ENCODE measurements around the gene PARP3.

Gene PARP3

GRCh38 chr3:51980253-51980652 lies 38.1 kb downstream of the PARP3 start:
- POLR2A ChIA-PET: no interaction called here
- H3K27me3 ChIP-seq (replicated peaks in 2 of 5; ENCODE audit: control insufficient read depth in 4 of 5, insufficient read depth in 5 of 5, low read length in 4 of 5): no peaks in the 10 kb centered on the region
- DNase-seq: no peak
- peaks cover 7 to 50% (median 32%) of the 10 kb centered on the region in 4 experiments for H3K4me1 ChIP-seq (ENCODE audit: control extremely low read depth in 1 of 4, control insufficient read depth in 4 of 4, insufficient read depth in 4 of 4, low read length in 3 of 4)
- H3K4me3 ChIP-seq (ENCODE audit: control insufficient read depth in 1 of 7, extremely low read depth in 1 of 7, insufficient read depth in 4 of 7, low read depth in 2 of 7, low read length in 6 of 7): no peak overlapping the region
- no peaks in the 10 kb centered on the region for H3K9me3 ChIP-seq (ENCODE audit: control extremely low read depth in 1 of 5, control insufficient read depth in 4 of 5, insufficient read depth in 2 of 5, low read depth in 1 of 5, low read length in 4 of 5)
- CTCF ChIA-PET: interaction anchor here (1.1 to 5.6 kb wide), 3 partner anchors 10 to 39 kb away, joined by 3 to 52 read pairs (median 4); partner anchors contain the start of genes RPL29 and RRP9
- H3K27ac ChIP-seq (ENCODE audit: insufficient read depth in 1 of 2, low read depth in 1 of 2, low read length in 2 of 2, poor library complexity in 1 of 2, severe bottlenecking in 2 of 2): peak overlapping the region in 1 of 2 experiments; percentile 37
- WGBS (ENCODE audit: insufficient coverage): 97% methylated on average over 7 of the region's 10 CpGs
- H3K36me3 ChIP-seq (ENCODE audit: control insufficient read depth in 4 of 4, insufficient read depth in 4 of 4, low read length in 3 of 4): peaks cover 0 to 11% (median 2%) of the 10 kb centered on the region in 4 experiments

DNA sequence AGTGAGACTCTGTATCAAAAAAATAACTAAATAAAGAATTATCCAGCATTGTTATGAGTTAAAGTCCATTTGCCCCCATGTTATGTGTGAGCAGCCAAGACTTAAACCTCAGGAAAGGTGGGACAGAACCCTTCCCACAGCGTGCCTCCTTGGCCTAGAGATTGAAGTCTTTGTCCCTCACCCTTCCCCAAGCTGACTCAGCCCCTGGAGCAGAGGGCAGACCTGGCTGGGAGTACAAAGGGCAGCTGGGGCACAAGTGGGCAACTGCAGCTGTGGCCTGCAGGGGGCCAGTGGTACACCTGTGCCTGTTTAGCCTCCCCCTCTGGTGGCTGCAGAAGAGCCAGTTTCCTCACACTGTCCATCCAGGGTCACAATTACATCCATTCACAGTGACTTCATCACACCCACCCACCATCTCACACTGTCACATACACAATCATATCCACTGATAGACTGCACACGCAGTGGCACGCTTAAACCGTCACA lies 40.2 kb downstream of the PARP3 start:
- Histone ChIP-seq H3K9me3 (ENCODE audit: control extremely low read depth in 1 of 5, control insufficient read depth in 4 of 5, insufficient read depth in 2 of 5, low read depth in 1 of 5, low read length in 4 of 5) (no peaks in the 10 kb centered on the region), H3K4me3 (ENCODE audit: control insufficient read depth in 1 of 7, extremely low read depth in 1 of 7, insufficient read depth in 4 of 7, low read depth in 2 of 7, low read length in 6 of 7) (peak overlapping the region; percentile 59 to 82 (median 71)), H3K27ac (ENCODE audit: insufficient read depth in 1 of 2, low read depth in 1 of 2, low read length in 2 of 2, poor library complexity in 1 of 2, severe bottlenecking in 2 of 2) (peak overlapping the region in 1 of 2 experiments; percentile 79), H3K4me1 (ENCODE audit: control extremely low read depth in 1 of 4, control insufficient read depth in 4 of 4, insufficient read depth in 4 of 4, low read length in 3 of 4) (peaks cover 4 to 31% (median 23%) of the 10 kb centered on the region in 4 experiments), H3K27me3 (replicated peaks in 2 of 5; ENCODE audit: control insufficient read depth in 4 of 5, insufficient read depth in 5 of 5, low read length in 4 of 5) (no peaks in the 10 kb centered on the region), H3K36me3 (ENCODE audit: control insufficient read depth in 4 of 4, insufficient read depth in 4 of 4, low read length in 3 of 4) (peaks cover 0 to 11% (median 4%) of the 10 kb centered on the region in 4 experiments)
- whole genome bisulfite sequencing (ENCODE audit: insufficient coverage): 3% methylated on average over 4 of the region's 4 CpGs
- peak; percentile 45 to 64 (median 48) for DNase-seq
- ChIA-PET POLR2A (interaction anchor here (0.6 to 0.8 kb wide), 2 partner anchors 8 to 9 kb away, joined by 4 to 5 read pairs; partner anchors contain the start of gene ABHD14B), CTCF (interaction anchor here (0.7 to 5.6 kb wide), 11 partner anchors 9 to 161 kb away, joined by 3 to 52 read pairs (median 4); partner anchors contain the start of genes ABHD14B, GPR62, PARP3 and RPL29)

DNA sequence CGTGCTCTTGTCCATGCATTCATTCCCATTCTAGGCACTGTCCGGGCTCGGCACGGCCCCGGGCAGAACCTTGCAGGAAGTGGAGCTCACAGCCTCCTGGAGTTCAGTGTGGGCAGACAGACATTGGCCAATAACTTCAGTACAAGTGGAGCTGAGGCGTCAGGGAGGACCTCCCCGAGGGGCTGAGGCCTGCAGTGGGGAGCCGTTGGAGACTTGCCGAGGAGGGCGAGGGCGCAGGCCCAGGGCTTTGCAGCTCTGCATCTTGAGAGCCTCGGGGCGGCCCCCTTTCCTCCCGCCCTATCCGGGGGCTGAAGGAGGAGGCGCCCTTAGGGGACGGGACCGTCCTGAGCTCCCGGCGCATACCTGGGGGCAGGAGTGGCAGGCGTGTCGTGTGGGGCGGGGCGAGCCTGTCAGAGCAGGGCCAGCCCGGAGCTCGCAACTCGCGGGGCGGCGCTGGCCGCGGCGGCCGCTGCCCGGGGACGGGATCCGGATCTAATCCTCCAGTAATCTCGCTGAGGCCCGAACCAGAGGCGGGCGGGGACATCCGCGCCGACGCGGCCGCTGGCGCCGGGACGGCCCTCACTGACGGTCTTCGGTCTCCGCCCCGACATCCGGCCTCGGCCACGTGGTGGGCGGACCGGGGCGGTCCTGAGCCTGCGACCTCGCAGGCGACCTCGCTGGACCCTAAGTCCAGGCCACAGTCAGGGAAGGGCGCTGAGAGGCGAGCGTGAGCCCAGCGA lies 40.8 kb downstream of the PARP3 start, which contains the start of gene ACY1:
Gene ACY1, plus strand, starts transcription at position 698 of the 740 bp plus-strand sequence. CDS start 530 bp downstream, outside the sequence.
- peak within 1 kb of the TSS; percentile 54 to 79 for H3K27ac ChIP-seq (ENCODE audit: insufficient read depth in 1 of 2, low read depth in 1 of 2, low read length in 2 of 2, poor library complexity in 1 of 2, severe bottlenecking in 2 of 2)
- no peaks in the 10 kb centered on the region for H3K9me3 ChIP-seq (ENCODE audit: control extremely low read depth in 1 of 5, control insufficient read depth in 4 of 5, insufficient read depth in 2 of 5, low read depth in 1 of 5, low read length in 4 of 5)
- ChIA-PET POLR2A (interaction anchor here (0.6 to 1.0 kb wide), 4 partner anchors 9 to 15 kb away, joined by 3 to 5 read pairs (median 4); partner anchors contain the start of genes ABHD14B and RPL29), CTCF (interaction anchor here (0.7 to 5.6 kb wide), 12 partner anchors 9 to 160 kb away, joined by 3 to 52 read pairs (median 4); partner anchors contain the start of genes ABHD14B, GPR62, PARP3 and RPL29)
- peaks cover 0 to 8% (median 4%) of the 10 kb centered on the region in 4 experiments for H3K36me3 ChIP-seq (ENCODE audit: control insufficient read depth in 4 of 4, insufficient read depth in 4 of 4, low read length in 3 of 4)
- no peaks in the 10 kb centered on the region for H3K27me3 ChIP-seq (replicated peaks in 2 of 5; ENCODE audit: control insufficient read depth in 4 of 5, insufficient read depth in 5 of 5, low read length in 4 of 5)
- H3K4me3 ChIP-seq (ENCODE audit: control insufficient read depth in 1 of 7, extremely low read depth in 1 of 7, insufficient read depth in 4 of 7, low read depth in 2 of 7, low read length in 6 of 7): peak within 1 kb of the TSS; percentile 59 to 82 (median 71)
- peaks cover 4 to 27% (median 23%) of the 10 kb centered on the region in 4 experiments for H3K4me1 ChIP-seq (ENCODE audit: control extremely low read depth in 1 of 4, control insufficient read depth in 4 of 4, insufficient read depth in 4 of 4, low read length in 3 of 4)
- DNase-seq: peak; percentile 70 to 86 (median 80)
- WGBS (ENCODE audit: insufficient coverage): 0% methylated on average over 47 of the region's 68 CpGs

- H3K36me3 ChIP-seq (ENCODE audit: control insufficient read depth in 4 of 4, insufficient read depth in 4 of 4, low read length in 3 of 4): peaks cover 0 to 7% (median 4%) of the 10 kb centered on the region in 4 experiments
- DNase-seq: no peak
- no peaks in the 10 kb centered on the region for H3K27me3 ChIP-seq (replicated peaks in 2 of 5; ENCODE audit: control insufficient read depth in 4 of 5, insufficient read depth in 5 of 5, low read length in 4 of 5)
- H3K9me3 ChIP-seq (ENCODE audit: control extremely low read depth in 1 of 5, control insufficient read depth in 4 of 5, insufficient read depth in 2 of 5, low read depth in 1 of 5, low read length in 4 of 5): no peaks in the 10 kb centered on the region
- peak overlapping the region; percentile 54 to 79 for H3K27ac ChIP-seq (ENCODE audit: insufficient read depth in 1 of 2, low read depth in 1 of 2, low read length in 2 of 2, poor library complexity in 1 of 2, severe bottlenecking in 2 of 2)
- ChIA-PET CTCF (interaction anchor here (1.2 to 5.6 kb wide), 7 partner anchors 9 to 71 kb away, joined by 3 to 52 read pairs (median 4); partner anchors contain the start of genes ABHD14A, ABHD14B, PARP3 and RPL29), POLR2A (interaction anchor here (0.6 to 1.0 kb wide), 2 partner anchors 12 to 16 kb away, joined by 3 read pairs; partner anchors contain the start of gene RPL29)
- peaks cover 4 to 27% (median 23%) of the 10 kb centered on the region in 4 experiments for H3K4me1 ChIP-seq (ENCODE audit: control extremely low read depth in 1 of 4, control insufficient read depth in 4 of 4, insufficient read depth in 4 of 4, low read length in 3 of 4)
- peak overlapping the region; percentile 59 to 82 (median 71) for H3K4me3 ChIP-seq (ENCODE audit: control insufficient read depth in 1 of 7, extremely low read depth in 1 of 7, insufficient read depth in 4 of 7, low read depth in 2 of 7, low read length in 6 of 7)
- 93% methylated on average over 18 of the region's 22 CpGs for whole genome bisulfite sequencing (ENCODE audit: insufficient coverage)
Measured at GRCh38 chr3:51983578-51984268, 41.6 kb downstream of the PARP3 start.

GRCh38 chr3:51984269-51984647 lies 42.1 kb downstream of the PARP3 start:
- Histone ChIP-seq H3K27ac (ENCODE audit: insufficient read depth in 1 of 2, low read depth in 1 of 2, low read length in 2 of 2, poor library complexity in 1 of 2, severe bottlenecking in 2 of 2) (peak overlapping the region in 1 of 2 experiments; percentile 79), H3K4me1 (ENCODE audit: control extremely low read depth in 1 of 4, control insufficient read depth in 4 of 4, insufficient read depth in 4 of 4, low read length in 3 of 4) (peaks cover 4 to 27% (median 23%) of the 10 kb centered on the region in 4 experiments), H3K9me3 (ENCODE audit: control extremely low read depth in 1 of 5, control insufficient read depth in 4 of 5, insufficient read depth in 2 of 5, low read depth in 1 of 5, low read length in 4 of 5) (no peaks in the 10 kb centered on the region), H3K36me3 (ENCODE audit: control insufficient read depth in 4 of 4, insufficient read depth in 4 of 4, low read length in 3 of 4) (peaks cover 0 to 5% (median 4%) of the 10 kb centered on the region in 4 experiments), H3K27me3 (replicated peaks in 2 of 5; ENCODE audit: control insufficient read depth in 4 of 5, insufficient read depth in 5 of 5, low read length in 4 of 5) (no peaks in the 10 kb centered on the region), H3K4me3 (ENCODE audit: control insufficient read depth in 1 of 7, extremely low read depth in 1 of 7, insufficient read depth in 4 of 7, low read depth in 2 of 7, low read length in 6 of 7) (no peak overlapping the region)
- no peak for DNase-seq
- POLR2A ChIA-PET: interaction anchor here (1.0 kb wide), 1 partner anchor 11 kb away, joined by 3 read pairs; the partner anchor contains the start of gene RPL29
- CTCF ChIA-PET: interaction anchor here (1.2 to 5.6 kb wide), 4 partner anchors 9 to 20 kb away, joined by 3 to 52 read pairs (median 4); partner anchors contain the start of genes ABHD14A and RPL29

GRCh38 chr3:51985063-51985462 lies 42.9 kb downstream of the PARP3 start:
- H3K4me3 ChIP-seq (ENCODE audit: control insufficient read depth in 1 of 7, extremely low read depth in 1 of 7, insufficient read depth in 4 of 7, low read depth in 2 of 7, low read length in 6 of 7): no peak overlapping the region
- no peak overlapping the region for H3K27ac ChIP-seq (ENCODE audit: insufficient read depth in 1 of 2, low read depth in 1 of 2, low read length in 2 of 2, poor library complexity in 1 of 2, severe bottlenecking in 2 of 2)
- H3K9me3 ChIP-seq (ENCODE audit: control extremely low read depth in 1 of 5, control insufficient read depth in 4 of 5, insufficient read depth in 2 of 5, low read depth in 1 of 5, low read length in 4 of 5): no peaks in the 10 kb centered on the region
- ChIA-PET CTCF (interaction anchor here (1.2 to 5.6 kb wide), 3 partner anchors 8 to 21 kb away, joined by 3 to 52 read pairs (median 4); partner anchors contain the start of genes ABHD14A and RPL29), POLR2A (no interaction called here)
- H3K36me3 ChIP-seq (ENCODE audit: control insufficient read depth in 4 of 4, insufficient read depth in 4 of 4, low read length in 3 of 4): peaks cover 0 to 5% (median 4%) of the 10 kb centered on the region in 4 experiments
- no peaks in the 10 kb centered on the region for H3K27me3 ChIP-seq (replicated peaks in 2 of 5; ENCODE audit: control insufficient read depth in 4 of 5, insufficient read depth in 5 of 5, low read length in 4 of 5)
- DNase-seq: no peak
- H3K4me1 ChIP-seq (ENCODE audit: control extremely low read depth in 1 of 4, control insufficient read depth in 4 of 4, insufficient read depth in 4 of 4, low read length in 3 of 4): peaks cover 4 to 27% (median 23%) of the 10 kb centered on the region in 4 experiments
- WGBS (ENCODE audit: insufficient coverage): 89% methylated on average over 4 of the region's 6 CpGs

Measured in common myeloid progenitor, CD34-positive (primary cell).